NCI-H2227 (cell line): ENCODE measurements around the gene ARSA.
"Not testable (repeated sequence)": the region's sequence is repeated elsewhere in the genome, so short reads cannot be mapped to it uniquely, and the experiment has no call there.

ENCODE experiments used
- DNase-seq: peaks from one replicate; lab custom pipeline; 2025; ENCODE audit not compliant: unreplicated experiment; lab: John Stamatoyannopoulos, UW

ARSA gene

DNA sequence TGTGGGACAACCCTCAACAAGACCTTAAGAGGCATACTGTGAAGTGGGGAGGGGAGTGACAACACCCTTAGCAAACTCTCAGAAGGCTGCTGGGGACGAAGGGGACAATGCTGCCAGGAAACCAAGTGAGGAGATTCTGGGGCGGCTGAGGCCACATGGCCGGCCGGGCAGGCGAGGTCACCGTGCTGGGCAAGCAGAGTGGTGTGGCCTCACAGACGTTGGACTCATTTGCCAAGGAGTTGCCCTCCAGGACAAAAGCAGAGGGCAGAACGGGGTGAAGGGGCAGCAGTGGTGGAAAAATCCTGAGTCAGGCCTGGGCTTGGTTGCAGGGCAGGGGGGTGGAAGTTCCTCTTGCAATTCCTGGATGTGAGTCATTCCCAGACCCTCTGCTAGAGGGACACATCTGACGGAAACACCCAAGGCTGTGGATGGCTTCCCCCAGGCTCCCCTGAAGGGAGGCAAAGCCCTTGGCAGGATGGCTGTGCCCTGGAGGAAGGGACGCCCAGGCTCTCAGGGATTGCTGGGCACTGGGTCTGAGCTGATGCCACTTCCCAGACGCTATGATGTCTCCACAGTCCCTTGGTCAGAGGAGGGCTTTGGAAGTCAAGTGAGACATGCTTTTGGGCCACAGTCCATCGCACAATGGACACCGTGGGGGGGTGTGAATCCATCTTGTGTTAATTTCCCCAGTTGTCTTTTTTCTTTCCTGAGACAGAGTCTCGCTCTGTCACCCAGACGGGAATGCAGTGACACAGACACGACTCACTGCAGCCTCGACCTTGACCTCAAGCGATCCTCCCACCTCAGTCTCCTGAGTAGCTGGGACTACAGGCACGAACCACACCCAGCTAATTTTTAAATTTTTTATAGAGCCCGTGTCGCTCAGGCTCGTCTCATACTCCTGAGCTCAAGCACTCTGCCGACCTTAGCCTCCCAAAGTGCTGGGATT, 28.4 kb upstream of the ARSA start:
- DNase-seq, result no peak

DNA sequence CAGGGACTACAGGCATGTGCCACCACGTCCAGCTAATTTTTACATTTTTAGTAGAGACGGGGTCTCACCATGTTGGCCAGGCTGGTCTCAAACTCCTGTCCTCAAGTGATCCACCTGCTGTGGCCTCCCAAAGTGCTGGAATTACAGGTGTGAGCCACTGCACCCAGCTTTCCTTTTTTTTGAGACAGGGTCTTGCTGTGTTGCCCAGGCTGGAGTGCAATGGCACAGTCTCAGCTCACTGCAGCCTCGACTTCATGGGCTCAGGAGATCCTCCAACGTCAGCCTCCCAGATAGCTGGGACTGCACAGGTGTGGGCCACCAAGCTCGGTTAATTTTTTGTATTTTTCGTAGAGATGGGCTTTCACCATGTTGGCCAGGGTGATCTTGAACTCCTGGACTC, 26.7 kb upstream of the ARSA start:
- not testable (repeated sequence) for DNase-seq

DNA sequence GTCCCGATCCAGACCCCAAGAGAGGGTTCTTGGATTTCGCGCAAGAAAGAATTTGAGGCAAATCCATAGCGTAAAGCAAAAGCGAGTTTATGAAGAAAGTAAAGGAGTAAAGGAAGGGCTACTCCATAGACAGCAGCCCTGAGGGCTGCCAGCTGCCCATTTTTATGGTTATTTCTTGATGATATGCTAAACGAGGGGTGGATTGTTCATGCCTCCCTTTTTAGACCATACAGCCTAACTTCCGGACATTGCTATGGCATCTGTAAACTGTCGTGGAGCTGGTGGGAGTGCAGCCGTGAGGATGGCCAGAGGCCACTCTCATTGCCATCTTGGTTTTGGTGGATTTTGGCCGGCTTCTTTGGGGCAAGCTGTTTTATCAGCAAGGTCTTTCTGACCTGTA, 25.3 kb upstream of the ARSA start:
- DNase-seq, result no peak

DNA sequence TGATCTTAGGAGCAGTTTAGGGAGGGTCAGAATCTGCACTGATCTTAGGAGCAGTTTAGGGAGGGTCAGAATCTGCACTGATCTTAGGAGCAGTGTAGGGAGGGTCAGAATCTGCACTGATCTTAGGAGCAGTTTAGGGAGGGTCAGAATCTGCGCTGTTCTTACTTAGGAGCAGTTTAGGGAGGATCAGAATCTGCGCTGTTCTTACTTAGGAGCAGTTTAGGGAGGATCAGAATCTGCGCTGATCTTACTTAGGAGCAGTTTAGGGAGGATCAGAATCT, 15.8 kb upstream of the ARSA start:
- not testable (repeated sequence) for DNase-seq

DNA sequence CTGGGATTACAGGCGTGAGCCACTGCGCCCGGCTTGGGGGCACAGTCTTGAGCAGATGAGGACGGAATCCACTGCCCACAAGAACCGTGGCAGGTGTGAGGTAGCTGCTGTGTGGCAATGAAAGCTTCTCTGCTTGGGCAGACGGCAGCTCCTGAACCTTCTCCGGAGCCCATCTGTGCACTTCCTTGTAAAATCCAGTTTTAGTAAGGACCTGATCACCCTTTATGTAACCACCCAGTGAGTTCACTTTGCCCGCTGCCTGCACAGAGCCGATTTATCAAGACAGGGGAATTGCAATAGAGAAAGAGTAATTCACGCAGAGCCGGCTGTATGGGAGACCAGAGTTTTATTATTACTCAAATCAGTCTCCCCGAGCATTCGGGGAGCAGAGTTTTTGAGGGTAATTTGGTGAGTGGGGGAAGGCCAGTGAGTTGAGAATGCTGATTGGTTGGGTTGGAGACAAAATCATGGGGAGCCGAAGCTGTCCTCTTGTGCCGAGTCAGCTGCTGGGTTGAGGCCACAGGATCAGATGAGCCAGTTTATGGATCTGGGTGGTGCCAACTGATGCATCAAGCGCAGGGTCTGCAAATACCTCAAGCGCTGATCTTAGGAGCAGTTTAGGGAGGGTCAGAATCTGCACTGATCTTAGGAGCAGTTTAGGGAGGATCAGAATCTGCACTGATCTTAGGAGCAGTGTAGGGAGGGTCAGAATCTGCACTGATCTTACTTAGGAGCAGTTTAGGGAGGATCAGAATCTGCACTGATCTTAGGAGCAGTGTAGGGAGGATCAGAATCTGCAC, 15.3 kb upstream of the ARSA start:
- not testable (repeated sequence) for DNase-seq

DNA sequence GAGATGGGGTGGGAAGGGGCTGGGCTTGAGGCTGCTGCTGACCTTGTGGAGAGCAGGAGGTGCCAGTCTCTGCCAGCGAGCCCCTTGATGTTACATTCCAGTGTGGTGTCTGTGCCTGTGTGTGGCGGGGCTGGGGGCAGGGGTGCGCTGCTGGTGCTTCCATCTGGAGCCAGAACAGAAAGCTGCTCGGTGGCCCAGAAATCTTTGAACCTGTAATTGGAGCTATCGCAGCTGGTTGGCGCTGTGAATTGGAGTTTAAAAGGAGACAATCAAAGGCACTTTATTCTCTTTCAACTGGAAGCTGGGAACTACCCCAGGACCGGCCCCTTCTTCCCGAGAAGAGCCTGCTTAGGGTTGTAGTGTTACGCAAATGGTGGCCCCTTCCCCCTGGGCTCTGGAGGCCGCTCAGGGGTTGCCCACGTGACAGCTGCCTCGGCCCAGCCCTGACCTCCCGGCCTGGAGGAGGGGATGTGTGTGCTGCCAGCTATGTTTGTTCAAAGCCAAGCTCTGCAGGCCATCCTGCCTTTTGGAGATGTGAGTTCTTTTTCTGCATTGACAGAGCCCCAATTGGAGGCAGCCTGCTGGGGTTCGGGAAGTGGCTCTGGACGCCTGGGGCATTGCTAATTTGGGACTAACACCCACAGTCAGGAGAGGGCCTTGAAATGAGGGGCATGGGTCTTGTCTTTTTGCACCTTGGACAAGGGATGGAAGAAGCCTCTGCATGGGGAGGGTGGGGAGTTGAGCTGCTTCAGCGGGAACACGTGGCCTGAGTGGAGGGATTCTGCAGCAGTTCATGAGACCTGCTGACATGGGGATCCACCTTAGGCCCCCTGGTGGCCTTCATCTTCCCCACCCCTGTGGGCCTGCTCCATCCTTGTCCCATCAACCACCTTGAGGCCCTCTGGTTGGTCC, 14.0 kb upstream of the ARSA start:
- DNase-seq, result peak; percentile 35

DNA sequence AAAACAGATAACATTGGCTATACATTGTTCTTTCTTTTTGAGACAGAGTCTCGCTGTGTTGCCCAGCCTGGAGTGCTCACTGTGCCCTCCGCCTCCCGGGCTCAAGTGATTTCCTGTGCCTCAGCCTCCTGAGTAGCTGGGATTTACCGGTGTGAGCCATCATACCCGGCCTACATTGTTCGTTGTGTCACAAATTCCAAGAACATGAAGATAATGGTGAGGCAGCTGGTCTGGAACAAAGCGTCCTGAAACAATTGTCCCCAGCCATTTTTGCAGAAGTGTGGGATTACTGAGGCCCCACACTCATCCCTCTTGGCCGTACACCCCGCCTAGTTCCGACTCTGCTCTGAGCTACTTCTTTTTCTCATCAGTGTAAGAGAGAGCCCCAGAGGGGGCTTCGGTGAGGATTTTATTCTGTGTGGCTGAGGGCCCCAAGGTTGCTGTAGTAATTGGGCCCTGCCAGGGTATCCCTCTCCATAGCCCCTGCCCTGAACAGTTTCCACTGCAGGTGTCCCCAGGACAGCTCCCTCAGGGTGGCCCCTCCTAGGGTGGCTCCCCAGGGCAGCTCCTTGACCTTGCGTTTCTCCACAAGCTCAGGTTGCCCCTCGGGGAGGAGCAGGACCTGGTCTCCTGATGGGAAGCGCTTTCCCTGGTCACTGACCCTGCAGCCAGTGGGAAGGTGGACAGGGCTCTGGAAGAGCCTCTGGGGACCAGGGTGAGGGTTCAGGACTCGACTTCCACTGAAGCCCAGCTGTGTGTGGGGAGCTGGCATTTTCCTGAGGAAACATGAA, 13.1 kb upstream of the ARSA start:
- DNase-seq, result no peak

DNA sequence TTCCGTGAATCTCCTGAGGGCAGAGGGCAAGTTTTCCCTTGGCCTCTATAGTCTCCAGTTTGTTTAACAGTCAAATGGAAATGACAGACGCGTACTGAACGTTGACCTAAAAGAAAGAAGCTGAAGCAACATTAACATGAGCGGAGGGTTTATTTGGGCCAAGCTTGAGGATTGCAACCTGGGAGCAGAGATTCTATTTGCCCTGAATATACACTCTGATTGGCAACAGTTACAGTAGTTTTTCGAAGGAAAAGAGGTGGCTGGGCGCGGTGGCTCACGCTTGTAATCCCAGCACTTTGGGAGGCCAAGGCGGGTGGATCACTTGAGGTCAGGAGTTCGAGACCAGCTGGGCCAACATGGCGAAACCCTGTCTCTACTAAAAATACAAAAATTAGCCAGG, 12.3 kb upstream of the ARSA start:
- not testable (repeated sequence) for DNase-seq

DNA sequence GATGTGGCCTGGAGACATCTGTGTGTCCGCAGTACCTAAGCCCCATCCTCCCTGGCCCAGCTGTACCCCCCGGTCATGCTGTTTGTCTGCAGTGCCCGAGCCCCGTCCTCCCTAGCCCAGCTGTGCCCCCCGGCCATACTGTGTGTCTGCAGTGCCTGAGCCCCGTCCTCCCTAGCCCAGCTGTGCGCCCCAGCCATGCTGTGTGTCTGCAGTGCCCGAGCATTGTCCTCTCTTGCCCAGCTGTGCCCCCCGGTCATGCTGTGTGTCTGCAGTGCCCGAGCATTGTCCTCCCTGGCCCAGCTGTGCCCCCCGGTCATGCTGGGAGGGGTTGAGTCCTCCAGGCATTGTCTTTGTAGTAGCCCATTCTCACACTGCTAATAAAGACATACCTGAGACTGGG, 7.6 kb upstream of the ARSA start:
- DNase-seq, result no peak

DNA sequence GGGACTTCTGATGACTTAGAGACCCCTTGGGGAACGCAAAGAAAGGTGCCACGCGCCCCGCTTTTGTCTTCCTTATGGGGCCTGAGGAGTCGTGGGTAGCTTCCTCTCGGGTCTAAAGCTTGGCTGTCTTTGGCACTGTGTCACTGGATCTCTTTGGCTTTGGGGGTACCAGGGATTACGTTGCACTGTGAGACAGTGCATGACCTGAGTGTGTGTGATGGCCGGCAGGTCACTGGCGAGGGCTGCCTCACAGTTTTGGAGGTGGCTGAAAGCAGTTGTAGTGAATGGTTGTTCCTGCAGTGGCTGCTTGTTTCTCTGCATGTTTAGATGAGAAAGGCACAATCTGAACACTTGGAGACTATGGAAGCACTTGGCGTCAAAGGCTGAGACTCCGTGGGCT, 5.8 kb upstream of the ARSA start:
- DNase-seq, result no peak

DNA sequence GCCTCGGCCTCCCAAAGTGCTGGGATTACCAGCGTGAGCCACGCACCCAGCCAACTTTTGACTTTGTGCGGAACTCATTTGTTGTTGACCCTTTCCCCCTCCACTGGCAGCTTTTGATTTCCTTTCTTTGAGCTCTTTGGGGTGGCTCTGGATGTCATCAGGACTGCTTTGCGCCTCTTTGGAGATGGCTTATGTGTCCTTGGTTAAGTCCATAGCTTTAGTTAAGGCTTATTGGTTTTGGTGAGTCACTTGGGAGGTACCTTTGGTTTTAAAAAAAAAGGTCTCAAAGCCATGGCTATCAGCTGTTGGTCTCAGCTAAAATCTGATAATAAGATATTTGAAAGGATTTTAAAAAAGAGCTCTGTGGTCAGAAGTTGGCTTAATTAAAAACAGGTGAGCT, 5.1 kb upstream of the ARSA start:
- no peak for DNase-seq

DNA sequence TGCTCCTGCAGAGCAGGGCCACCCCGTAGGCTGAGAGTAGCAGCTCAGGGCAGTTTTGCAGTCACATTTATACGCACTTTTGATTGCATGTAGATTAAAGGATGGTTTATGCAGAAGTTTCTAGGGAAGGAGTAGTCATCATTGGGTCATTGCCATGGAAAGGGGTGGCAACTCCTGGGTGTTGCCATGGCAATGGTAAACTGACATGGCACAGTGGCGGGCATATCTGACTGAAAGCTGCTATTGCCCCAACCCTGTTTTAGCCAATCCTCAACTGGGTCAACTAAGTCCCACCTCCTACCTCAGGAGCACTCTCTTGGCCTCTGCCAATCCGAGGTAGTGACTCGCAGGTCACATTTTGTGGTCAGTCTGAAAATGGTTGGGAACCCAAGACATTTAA, 2.4 kb upstream of the ARSA start:
- no peak for DNase-seq

DNA sequence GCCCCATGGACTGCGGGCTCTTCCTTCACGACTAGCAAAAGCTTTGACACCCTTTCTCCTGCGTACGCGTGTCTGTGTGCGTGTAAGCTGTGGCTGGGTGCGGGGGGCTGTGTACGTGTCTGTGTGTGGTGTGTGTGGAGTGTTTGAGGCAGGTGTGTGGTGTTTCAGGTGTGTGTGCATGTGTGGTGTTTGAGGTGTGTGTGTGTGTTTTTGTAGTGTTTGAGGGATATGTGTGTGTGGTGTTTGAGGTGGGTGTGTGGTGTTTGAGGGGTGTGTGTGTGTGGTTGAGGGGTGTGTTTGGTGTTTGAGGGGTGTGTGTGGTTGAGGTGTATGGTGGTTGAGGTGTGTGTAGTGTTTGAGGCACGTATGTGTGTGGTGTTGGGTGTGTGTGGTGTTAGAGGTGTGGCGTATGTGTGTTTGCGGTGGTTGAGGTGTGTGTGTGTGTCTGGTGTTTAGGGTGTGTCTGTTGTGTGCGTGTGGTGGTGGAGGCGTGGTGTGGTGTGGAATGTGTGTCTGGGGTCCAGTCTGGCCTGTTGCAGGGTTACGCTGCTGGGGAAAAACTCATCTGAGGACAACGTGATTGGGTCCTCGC, 687 bp upstream of the ARSA start:
- DNase-seq, result no peak

DNA sequence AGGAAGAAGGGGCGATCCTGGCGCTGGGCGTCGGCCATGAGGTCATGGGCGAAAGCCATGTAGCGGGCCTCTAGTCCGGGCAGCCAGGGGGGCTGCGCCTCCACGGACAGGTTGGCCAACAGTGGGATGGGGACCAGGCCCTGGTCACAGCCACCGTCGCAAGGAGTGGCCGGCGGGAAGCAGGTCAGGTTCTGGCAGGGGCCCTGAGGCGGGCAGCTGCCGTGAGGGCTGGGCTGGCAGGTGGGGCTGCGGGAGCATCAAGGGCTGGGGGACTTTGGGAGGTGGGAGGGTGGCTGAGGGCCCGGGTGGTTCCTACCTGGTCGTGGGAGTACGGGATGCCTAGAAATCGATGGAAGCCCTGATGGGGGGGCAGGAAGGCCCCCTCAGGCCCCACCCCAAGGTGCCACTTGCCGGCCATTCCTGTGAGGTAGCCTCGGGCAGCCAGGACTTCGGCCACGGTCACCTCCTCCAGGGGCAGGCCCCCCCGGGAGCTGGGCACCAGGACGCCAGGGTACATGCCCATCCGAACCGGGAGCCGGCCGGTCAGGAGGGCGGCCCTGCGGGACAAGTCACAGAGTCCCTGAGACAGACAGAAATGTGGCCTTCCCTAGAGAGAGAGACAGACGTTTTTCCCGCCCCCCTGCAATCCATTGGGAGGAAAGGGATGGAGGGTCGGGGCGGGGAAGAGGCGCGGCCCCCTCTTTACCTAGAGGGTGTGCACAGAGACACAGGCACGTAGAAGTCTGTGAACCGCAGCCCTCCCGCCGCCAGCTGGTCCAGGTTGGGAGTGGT, 906 bp downstream of the ARSA start:
- DNase-seq, result no peak

DNA sequence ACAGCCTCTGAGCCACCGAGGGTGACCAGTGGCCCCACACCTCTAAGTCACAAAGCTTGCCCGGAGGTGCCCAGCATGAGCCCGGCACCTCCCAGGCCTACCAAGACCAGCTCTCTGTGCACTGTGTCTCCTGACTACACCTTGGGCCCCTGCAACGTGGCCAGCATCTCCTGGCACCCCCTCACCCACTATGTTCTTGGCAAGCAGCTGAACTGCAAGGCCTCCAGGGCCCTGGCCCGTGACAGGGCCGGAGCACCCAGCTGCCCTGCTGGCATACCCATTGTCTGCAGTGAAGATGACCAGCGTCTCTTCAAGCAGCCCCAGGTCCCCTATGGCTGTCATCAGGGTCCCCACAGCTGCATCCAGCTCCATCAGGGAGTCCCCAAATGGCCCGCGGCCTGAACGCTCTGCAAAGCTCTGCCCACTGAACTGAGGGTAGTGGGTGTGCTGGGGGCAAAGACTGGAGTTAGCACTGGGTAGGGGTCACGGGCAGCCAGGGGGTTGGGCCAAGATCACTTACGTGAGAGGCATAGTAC, 1.6 kb downstream of the ARSA start:
- no peak for DNase-seq

DNA sequence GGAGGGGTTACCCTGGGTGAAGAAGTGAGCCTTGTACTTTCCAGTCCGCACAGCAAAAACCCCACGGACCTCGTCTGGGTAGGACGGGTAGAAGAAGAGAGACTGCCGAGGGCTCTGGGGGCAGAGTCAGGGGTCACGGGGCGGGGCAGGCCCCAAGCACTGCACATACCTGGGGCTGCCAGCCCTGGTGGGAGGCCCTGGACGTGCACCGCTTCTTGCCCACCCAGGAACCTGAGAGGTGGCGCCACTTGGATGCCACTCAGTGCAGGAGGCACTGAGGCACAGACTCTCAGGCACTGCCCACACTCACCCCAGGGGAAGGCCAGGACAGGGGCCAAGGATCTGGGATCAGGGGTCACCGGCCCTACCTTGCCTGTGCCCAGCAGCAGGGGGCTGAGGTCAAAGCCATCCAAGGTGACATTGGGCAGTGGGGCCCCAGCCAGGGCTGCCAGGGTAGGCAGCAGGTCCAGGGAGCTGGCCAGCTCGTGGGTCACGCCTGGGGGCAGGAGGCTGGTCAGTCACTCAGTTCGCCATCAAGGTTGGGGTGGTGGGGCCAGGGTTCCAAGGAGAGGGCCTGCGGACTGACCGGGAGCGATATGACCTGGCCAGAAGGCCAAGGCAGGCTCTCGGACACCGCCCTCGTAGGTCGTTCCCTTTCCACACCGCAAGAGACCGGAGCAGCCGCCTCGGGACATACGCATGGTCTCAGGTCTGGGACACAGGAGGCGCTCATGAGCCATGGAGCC, 2.2 kb downstream of the ARSA start:
- no peak for DNase-seq

DNA sequence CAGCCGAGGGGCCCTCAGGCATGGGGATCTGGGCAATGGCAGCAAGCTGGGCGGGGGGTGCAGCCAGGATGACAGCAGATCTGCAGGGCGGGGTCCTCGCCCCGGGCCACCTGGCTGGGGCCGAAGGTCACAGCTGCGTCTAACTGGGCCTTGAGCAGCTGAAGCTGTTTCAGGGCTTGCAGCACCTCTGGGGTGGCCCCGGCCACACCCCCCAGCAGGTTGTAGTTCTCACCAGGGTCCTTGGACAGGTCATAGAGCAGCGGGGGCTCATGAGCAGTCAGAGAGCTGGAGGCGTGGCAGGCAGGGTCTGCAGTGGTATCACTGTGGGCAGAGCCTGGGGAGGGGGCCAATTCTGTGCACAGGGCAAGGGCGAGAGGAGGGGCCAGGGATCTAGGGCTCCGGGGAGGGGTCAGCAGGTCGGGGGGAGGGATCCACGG, 2.8 kb downstream of the ARSA start:
- no peak for DNase-seq

DNA sequence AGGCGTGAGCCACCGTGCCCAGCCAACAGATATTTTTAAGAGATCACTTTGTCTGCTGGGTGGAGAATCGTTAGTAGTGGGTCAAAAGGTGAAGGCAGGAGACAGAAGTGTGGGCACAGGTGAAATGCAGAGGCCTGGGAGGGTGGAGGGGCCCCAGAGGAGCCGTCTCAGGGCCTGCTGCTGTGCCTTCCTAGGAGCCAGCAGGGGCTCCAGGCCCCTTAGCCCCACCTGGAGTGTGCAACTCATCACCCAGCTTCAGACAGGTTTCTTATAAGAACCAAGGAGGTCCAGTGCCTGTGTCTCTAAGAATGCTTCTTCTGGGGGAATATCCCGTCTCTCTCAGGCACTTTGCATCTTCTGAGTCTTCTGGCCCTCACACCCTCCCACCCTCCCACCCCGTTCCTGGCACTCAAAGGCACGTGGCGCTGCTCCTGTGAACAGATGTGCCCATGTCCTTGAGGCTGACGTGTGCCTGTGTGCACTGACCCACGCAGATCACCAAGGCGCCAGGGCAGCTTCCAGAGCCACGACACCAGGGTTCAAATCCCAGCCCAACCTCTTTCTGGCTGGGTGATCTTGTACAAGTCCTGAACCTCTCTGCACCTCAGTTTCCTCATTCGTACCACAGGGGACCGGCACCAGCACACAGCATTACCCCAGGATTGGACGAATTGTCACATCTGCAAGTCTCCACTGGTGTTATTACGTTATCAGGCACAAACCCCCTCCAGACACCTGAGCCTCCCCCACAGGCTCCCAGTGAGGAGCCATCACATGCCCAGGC, 3.4 kb downstream of the ARSA start:
- no peak for DNase-seq
